Panc1 (cell line): ENCODE measurements around the gene PRAC1. TPM values are rescaled to one million over a fixed set of nuclear protein-coding genes. Genes with fewer than 3 reads are reported as not detected.

Experiments
- ATAC-seq: fragments of 200-7000 bp; cut with Tn5 transposase; 2 replicates; pipeline ENCODE4 v1.9.1; 2020; ENCODE audit warnings: mild to moderate bottlenecking, moderate library complexity
- BruUV-seq: library from RNA; stranded (reverse); fragments of 400-500 nt; replicated peaks from 2 replicates; lab custom pipeline; 2021; lab: Mats Ljungman, UMichigan
- CTCF ChIA-PET: fragments of 300-600 bp; sonication (Branson Sonifier 250); formaldehyde crosslinking; loops from one replicate; lab custom pipeline; 2022; ENCODE audit warnings: antibody characterized with exemption; lab: Charles Lee
- POLR2A ChIA-PET: fragments of 300-600 bp; sonication (Branson Sonifier 250); formaldehyde crosslinking; loops from one replicate; lab custom pipeline; 2022; ENCODE audit warnings: antibody characterized with exemption; lab: Charles Lee
- DNase-seq: peaks from one replicate; pipeline ENCODE4 v3.0.0-alpha.2; 2010; ENCODE audit warnings: low read depth, low spot score
- H3K27ac ChIP-seq: 2 replicates; pipeline ENCODE4 v1.5.1; 2011; ENCODE audit warnings: mild to moderate bottlenecking, low read length, inconsistent platforms
- H3K27me3 ChIP-seq: fragments of 200-500 bp; sonication (Bioruptor generic); 2 replicates; pipeline ENCODE4 v1.6.0; 2014; ENCODE audit warnings: low read length, inconsistent platforms; ENCODE audit not compliant: control insufficient read depth, insufficient read depth
- H3K36me3 ChIP-seq: fragments of 200-500 bp; sonication (Bioruptor generic); 2 replicates; pipeline ENCODE4 v1.5.1; 2014; ENCODE audit warnings: inconsistent platforms, mild to moderate bottlenecking, low read length, moderate library complexity; ENCODE audit not compliant: control insufficient read depth, insufficient read depth
- H3K4me1 ChIP-seq: 2 replicates; pipeline ENCODE4 v1.5.1; 2011; ENCODE audit warnings: inconsistent platforms, mild to moderate bottlenecking, low read length, moderate library complexity; ENCODE audit not compliant: control insufficient read depth, insufficient read depth
- H3K4me3 ChIP-seq, 2 experiments: 2 replicates each; pipeline ENCODE4 v1.5.1; 2011 to 2012; ENCODE audit warnings: low read depth in 2 of 2, low read length in 2 of 2, mild to moderate bottlenecking in 2 of 2, inconsistent platforms in 1 of 2, moderate library complexity in 1 of 2
- H3K9me3 ChIP-seq: fragments of 200-500 bp; sonication (Bioruptor generic); 2 replicates; pipeline ENCODE4 v1.5.1; 2014; ENCODE audit warnings: low read depth, mild to moderate bottlenecking, inconsistent platforms, low read length, moderate library complexity; ENCODE audit not compliant: control insufficient read depth, insufficient read depth
- CTCF ChIP-seq: fragments of 450-650 bp; IDR thresholded peaks from 2 replicates; pipeline ENCODE4 v1.5.1; 2017; ENCODE audit warnings: mild to moderate bottlenecking
- POLR2AphosphoS5 ChIP-seq: IDR thresholded peaks from 2 replicates; pipeline ENCODE4 v1.6.1; 2012; ENCODE audit warnings: mild to moderate bottlenecking, low read depth, low read length, moderate library complexity
- SIN3A ChIP-seq: IDR thresholded peaks from 2 replicates; pipeline ENCODE4 v1.6.1; 2012; ENCODE audit warnings: low read depth, mild to moderate bottlenecking, low read length, moderate library complexity, borderline replicate concordance; ENCODE audit not compliant: insufficient read depth
- TCF7L2 ChIP-seq: IDR thresholded peaks from 2 replicates; pipeline ENCODE4 v1.6.1; 2011; ENCODE audit warnings: mild to moderate bottlenecking, low read depth, low read length, inconsistent platforms
- in situ Hi-C: cut with HindIII; loops from 2 replicates; pipeline ENCODE4 v1.10.0; 2016; ENCODE audit warnings: low sequenced_read_pairs, low pct_unique_long_range_greater_than_20kb
- intact Hi-C: fragments of 100-400 bp; cut with micrococcal nuclease; formaldehyde crosslinking; loops from one replicate; pipeline ENCODE4 v1.10.0; 2022; ENCODE audit not compliant: unreplicated experiment
- total RNA-seq: library from RNA; stranded (reverse); gene quantifications from one replicate; pipeline ENCODE4 v1.2.1, GENCODE V29; 2021; ENCODE audit not compliant: unreplicated experiment
- TF ChIP-seq, protein P1 (sequence below), 2 experiments: IDR thresholded peaks; 2 replicates each; pipeline ENCODE4 v1.6.1; 2011 to 2012; ENCODE audit warnings: low read depth in 2 of 2, control low read depth in 1 of 2, low read length in 1 of 2, mild to moderate bottlenecking in 1 of 2, moderate library complexity in 1 of 2; ENCODE audit not compliant: insufficient read depth in 1 of 2

PRAC1 gene
- total RNA-seq, 1 experiment from 2014 or later: not detected

DNA sequence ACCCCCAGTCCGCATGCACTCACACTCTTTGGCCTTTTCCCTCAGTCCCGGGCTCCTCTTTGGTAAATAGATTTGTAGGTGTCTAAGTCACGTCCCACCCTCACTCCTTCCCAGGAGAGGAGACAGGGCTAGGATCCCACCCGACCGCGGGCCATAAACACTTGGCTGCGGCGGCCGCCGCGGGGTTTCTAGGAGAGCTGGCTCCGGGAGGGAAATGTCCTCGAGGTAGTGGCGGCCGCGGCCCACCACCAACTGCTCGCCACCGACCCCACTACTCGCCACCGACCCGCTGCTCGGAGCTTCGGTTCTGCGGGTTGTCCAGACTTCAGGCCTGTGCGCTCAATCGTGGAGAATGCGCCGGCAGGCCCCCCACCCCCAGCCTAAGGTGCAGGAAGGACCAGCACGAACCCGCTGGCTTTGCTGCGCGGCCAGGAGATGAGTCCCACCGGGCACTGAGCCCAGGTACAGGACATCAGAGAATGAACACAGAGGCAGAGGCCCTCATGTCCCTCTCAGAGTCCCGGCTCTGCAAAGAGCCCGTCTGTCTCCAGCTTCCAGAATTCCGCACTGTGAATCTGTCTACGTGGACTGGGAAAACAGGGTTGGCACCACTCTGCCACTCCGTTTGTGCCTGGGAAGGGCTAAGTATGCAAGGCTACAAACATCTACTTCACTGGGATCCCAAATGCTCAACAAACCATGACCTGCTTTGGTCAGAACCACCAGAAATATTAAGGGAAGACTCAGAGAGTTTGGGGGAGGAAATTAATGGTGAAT, 3.2 kb upstream of the PRAC1 start:
- CTCF ChIA-PET: interaction anchor here (0.6 to 4.6 kb wide), 12 partner anchors 9 to 163 kb away, joined by 3 to 98 read pairs (median 6); no protein-coding TSS in a partner anchor
- in situ Hi-C loops (no loop called here), intact Hi-C loops (loop anchor here (1.0 kb wide), 1 partner anchor 154 kb away; no protein-coding TSS in a partner anchor)
- POLR2A ChIA-PET: interaction anchor here (0.5 to 0.6 kb wide), 3 partner anchors 12 to 182 kb away, joined by 3 to 11 read pairs (median 3); no protein-coding TSS in a partner anchor
- Histone ChIP-seq H3K27ac (no peak overlapping the region), H3K4me3 (no peak overlapping the region), H3K9me3 (no peaks in the 10 kb centered on the region), H3K27me3 (no peaks in the 10 kb centered on the region), H3K36me3 (no peaks in the 10 kb centered on the region), H3K4me1 (peaks cover 6% of the 10 kb centered on the region; the same call in 1 of the 2 replicates)
- DNase-seq (no peak), ATAC-seq (no peak)
- TF ChIP-seq CTCF (no peak), POLR2AphosphoS5 (no peak), SIN3A (no peak), TCF7L2 (no peak)
- TF ChIP-seq, protein P1, sequence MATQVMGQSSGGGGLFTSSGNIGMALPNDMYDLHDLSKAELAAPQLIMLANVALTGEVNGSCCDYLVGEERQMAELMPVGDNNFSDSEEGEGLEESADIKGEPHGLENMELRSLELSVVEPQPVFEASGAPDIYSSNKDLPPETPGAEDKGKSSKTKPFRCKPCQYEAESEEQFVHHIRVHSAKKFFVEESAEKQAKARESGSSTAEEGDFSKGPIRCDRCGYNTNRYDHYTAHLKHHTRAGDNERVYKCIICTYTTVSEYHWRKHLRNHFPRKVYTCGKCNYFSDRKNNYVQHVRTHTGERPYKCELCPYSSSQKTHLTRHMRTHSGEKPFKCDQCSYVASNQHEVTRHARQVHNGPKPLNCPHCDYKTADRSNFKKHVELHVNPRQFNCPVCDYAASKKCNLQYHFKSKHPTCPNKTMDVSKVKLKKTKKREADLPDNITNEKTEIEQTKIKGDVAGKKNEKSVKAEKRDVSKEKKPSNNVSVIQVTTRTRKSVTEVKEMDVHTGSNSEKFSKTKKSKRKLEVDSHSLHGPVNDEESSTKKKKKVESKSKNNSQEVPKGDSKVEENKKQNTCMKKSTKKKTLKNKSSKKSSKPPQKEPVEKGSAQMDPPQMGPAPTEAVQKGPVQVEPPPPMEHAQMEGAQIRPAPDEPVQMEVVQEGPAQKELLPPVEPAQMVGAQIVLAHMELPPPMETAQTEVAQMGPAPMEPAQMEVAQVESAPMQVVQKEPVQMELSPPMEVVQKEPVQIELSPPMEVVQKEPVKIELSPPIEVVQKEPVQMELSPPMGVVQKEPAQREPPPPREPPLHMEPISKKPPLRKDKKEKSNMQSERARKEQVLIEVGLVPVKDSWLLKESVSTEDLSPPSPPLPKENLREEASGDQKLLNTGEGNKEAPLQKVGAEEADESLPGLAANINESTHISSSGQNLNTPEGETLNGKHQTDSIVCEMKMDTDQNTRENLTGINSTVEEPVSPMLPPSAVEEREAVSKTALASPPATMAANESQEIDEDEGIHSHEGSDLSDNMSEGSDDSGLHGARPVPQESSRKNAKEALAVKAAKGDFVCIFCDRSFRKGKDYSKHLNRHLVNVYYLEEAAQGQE (IDR thresholded peaks at IDR 0.05; ENCODE audit: insufficient read depth in 1 of 2, low read depth in 2 of 2, low read length in 1 of 2): no peak
- BruUV-seq: no TSS peak

- no TSS peak for BruUV-seq
- Histone ChIP-seq H3K36me3 (no peaks in the 10 kb centered on the region), H3K27me3 (no peaks in the 10 kb centered on the region), H3K27ac (no peak overlapping the region), H3K4me3 (peak overlapping the region in 1 of 2 experiments; percentile 4; a peak in 1 of 4 replicates), H3K4me1 (peaks cover 6% of the 10 kb centered on the region; the same call in 1 of the 2 replicates), H3K9me3 (no peaks in the 10 kb centered on the region)
- TF ChIP-seq, protein P1 (IDR thresholded peaks at IDR 0.05; ENCODE audit: insufficient read depth in 1 of 2, low read depth in 2 of 2, low read length in 1 of 2): no peak
- TF ChIP-seq POLR2AphosphoS5: no peak
- no peak for TF ChIP-seq CTCF
- no peak for TF ChIP-seq SIN3A
- TF ChIP-seq TCF7L2: no peak
- ATAC-seq (no peak), DNase-seq (no peak)
- intact Hi-C loops: loop anchor here (1.0 kb wide), 1 partner anchor 154 kb away; no protein-coding TSS in a partner anchor
- CTCF ChIA-PET: interaction anchor here (0.6 to 4.6 kb wide), 16 partner anchors 10 to 310 kb away, joined by 3 to 98 read pairs (median 5); no protein-coding TSS in a partner anchor
- POLR2A ChIA-PET: interaction anchor here (0.6 kb wide), 2 partner anchors 12 to 183 kb away, joined by 3 to 11 read pairs; no protein-coding TSS in a partner anchor
- in situ Hi-C loops: no loop called here
Observed at GRCh38 chr17:48725004-48725287, 2.6 kb upstream of the PRAC1 start.
